Measurements from ENCODE around the gene PRC1. TPM values are rescaled to one million over a fixed set of nuclear protein-coding genes. Genes with fewer than 3 reads are reported as not detected.

The PRC1 gene
- polyA plus RNA-seq, 1 donor from 2014 or later = 18.2 TPM

DNA sequence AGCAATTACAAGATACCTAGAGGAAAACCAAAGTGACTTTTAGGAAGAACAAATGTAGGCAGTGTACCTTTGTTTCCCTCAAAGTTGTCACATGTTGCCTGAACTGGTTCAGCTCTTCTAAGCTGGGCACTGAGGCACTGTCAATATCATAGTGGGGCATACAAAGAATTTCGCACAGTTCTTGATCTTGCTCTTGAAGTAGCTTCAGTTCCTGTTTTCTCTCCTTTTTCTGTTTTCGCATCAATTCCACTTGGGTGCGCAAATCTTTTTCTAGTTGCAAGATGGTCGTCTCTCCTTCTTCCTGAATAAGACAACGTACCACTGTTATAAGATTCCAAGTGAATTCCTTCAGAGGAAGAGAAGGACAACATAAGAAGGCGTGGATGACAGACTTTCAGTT, 12.7 kb downstream of the PRC1 start:
- H3K9me2 ChIP-seq (ENCODE audit: insufficient read depth, low read length) = no peaks in the 10 kb centered on the region
- no peaks in the 10 kb centered on the region for H3F3A ChIP-seq (ENCODE audit: insufficient read depth, low read length, poor library complexity, severe bottlenecking)
- no peak overlapping the region for H3K4me2 ChIP-seq (ENCODE audit: low read length)
- no peaks in the 10 kb centered on the region for H3K9me3 ChIP-seq (ENCODE audit: low read length)
- H3K4me3 ChIP-seq (ENCODE audit: low read length) = no peak overlapping the region
- H2AFZ ChIP-seq (ENCODE audit: low read depth, low read length) = no peak overlapping the region
- H3K27me3 ChIP-seq (ENCODE audit: insufficient read depth, low read depth, low read length) = no peaks in the 10 kb centered on the region
- TF ChIP-seq, protein P1, sequence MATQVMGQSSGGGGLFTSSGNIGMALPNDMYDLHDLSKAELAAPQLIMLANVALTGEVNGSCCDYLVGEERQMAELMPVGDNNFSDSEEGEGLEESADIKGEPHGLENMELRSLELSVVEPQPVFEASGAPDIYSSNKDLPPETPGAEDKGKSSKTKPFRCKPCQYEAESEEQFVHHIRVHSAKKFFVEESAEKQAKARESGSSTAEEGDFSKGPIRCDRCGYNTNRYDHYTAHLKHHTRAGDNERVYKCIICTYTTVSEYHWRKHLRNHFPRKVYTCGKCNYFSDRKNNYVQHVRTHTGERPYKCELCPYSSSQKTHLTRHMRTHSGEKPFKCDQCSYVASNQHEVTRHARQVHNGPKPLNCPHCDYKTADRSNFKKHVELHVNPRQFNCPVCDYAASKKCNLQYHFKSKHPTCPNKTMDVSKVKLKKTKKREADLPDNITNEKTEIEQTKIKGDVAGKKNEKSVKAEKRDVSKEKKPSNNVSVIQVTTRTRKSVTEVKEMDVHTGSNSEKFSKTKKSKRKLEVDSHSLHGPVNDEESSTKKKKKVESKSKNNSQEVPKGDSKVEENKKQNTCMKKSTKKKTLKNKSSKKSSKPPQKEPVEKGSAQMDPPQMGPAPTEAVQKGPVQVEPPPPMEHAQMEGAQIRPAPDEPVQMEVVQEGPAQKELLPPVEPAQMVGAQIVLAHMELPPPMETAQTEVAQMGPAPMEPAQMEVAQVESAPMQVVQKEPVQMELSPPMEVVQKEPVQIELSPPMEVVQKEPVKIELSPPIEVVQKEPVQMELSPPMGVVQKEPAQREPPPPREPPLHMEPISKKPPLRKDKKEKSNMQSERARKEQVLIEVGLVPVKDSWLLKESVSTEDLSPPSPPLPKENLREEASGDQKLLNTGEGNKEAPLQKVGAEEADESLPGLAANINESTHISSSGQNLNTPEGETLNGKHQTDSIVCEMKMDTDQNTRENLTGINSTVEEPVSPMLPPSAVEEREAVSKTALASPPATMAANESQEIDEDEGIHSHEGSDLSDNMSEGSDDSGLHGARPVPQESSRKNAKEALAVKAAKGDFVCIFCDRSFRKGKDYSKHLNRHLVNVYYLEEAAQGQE (IDR thresholded peaks at IDR 0.05; ENCODE audit: borderline replicate concordance) = no peak
- TF ChIP-seq EP300 (conservative IDR thresholded peaks at IDR 0.05; ENCODE audit: poor library complexity, severe bottlenecking) (no peak), TAF1 (IDR thresholded peaks at IDR 0.05; ENCODE audit: low read depth) (no peak)
- H4K20me1 ChIP-seq (ENCODE audit: insufficient read depth) = no peaks in the 10 kb centered on the region
- H3K27ac ChIP-seq (ENCODE audit: low read length) = no peak overlapping the region
- peaks cover 16% of the 10 kb centered on the region for H3K79me2 ChIP-seq (replicated peaks; ENCODE audit: insufficient read depth, low read length)
- H3K9ac ChIP-seq (ENCODE audit: low read length) = no peak overlapping the region
- no peaks in the 10 kb centered on the region for H3K36me3 ChIP-seq (ENCODE audit: insufficient read depth, low read length)

- H3F3A ChIP-seq (ENCODE audit: insufficient read depth, low read length, poor library complexity, severe bottlenecking) = no peaks in the 10 kb centered on the region
- H3K36me3 ChIP-seq (ENCODE audit: insufficient read depth, low read length) = no peaks in the 10 kb centered on the region
- H3K9me2 ChIP-seq (ENCODE audit: insufficient read depth, low read length) = no peaks in the 10 kb centered on the region
- no peak overlapping the region for H3K9ac ChIP-seq (ENCODE audit: low read length)
- no peaks in the 10 kb centered on the region for H3K9me3 ChIP-seq (ENCODE audit: low read length)
- H3K79me2 ChIP-seq (replicated peaks; ENCODE audit: insufficient read depth, low read length) = peaks cover under 1% of the 10 kb centered on the region
- no peak overlapping the region for H3K27ac ChIP-seq (ENCODE audit: low read length)
- no peak overlapping the region for H3K4me2 ChIP-seq (ENCODE audit: low read length)
- no peak overlapping the region for H2AFZ ChIP-seq (ENCODE audit: low read depth, low read length)
- TF ChIP-seq, protein P1 (IDR thresholded peaks at IDR 0.05; ENCODE audit: borderline replicate concordance) = no peak
- TF ChIP-seq EP300 (conservative IDR thresholded peaks at IDR 0.05; ENCODE audit: poor library complexity, severe bottlenecking) (no peak), MXI1 (conservative IDR thresholded peaks at IDR 0.05; ENCODE audit: poor library complexity, severe bottlenecking) (no peak), CTCF (IDR thresholded peaks at IDR 0.05; ENCODE audit: poor library complexity, severe bottlenecking) (no peak), RAD21 (conservative IDR thresholded peaks at IDR 0.05) (no peak)
- H3K27me3 ChIP-seq (ENCODE audit: insufficient read depth, low read depth, low read length) = no peaks in the 10 kb centered on the region
- H3K4me3 ChIP-seq (ENCODE audit: low read length) = no peak overlapping the region
- no peaks in the 10 kb centered on the region for H4K20me1 ChIP-seq (ENCODE audit: insufficient read depth)
These were observed 14.8 kb downstream of the PRC1 start for GRCh38 chr15:90979582-90979981.

Measured in neural cell (in vitro differentiated cells).